Cardiac fibroblast (primary cell): ENCODE measurements around the gene LRP11.
"Not testable (repeated sequence)": the region's sequence is repeated elsewhere in the genome, so short reads cannot be mapped to it uniquely, and the experiment has no call there.

Experiments
- DNase-seq, 2 donors: peaks; one replicate each; pipeline versions ENCODE4 v3.0.0 to v3.0.0-alpha.2; 2010; ENCODE audit warnings: low read depth in 2 of 2
- H3K4me3 ChIP-seq, 2 donors: replicated peaks in 1 of 2; 1 replicate in 1 of 2; 2 replicates in 1 of 2; pipeline ENCODE4 v1.5.1; 2011; ENCODE audit warnings: low read depth in 2 of 2, low read length in 2 of 2, mild to moderate bottlenecking in 2 of 2, moderate library complexity in 1 of 2
- CTCF ChIP-seq: IDR thresholded peaks from one replicate; pipeline ENCODE4 v1.5.1; 2011; ENCODE audit warnings: low read depth, mild to moderate bottlenecking, low read length, inconsistent platforms

The LRP11 gene

GRCh38 chr6:149855040-149855654, 9.0 kb downstream of the LRP11 start:
- peak; percentile 73 to 95 for DNase-seq
- TF ChIP-seq CTCF: no peak
- H3K4me3 ChIP-seq: peak overlapping the region; percentile 2 to 45

- DNase-seq: peak in 1 of 2 donors; percentile 33
- no peak overlapping the region for H3K4me3 ChIP-seq
- no peak for TF ChIP-seq CTCF
Measured at GRCh38 chr6:149854532-149854931, 9.6 kb downstream of the LRP11 start.

GRCh38 chr6:149854017-149854416, 10.1 kb downstream of the LRP11 start:
- not testable (repeated sequence) for H3K4me3 ChIP-seq, DNase-seq

- H3K4me3 ChIP-seq: no peak overlapping the region
- no peak for DNase-seq
- TF ChIP-seq CTCF: no peak
Measured at GRCh38 chr6:149852881-149853280, 11.3 kb downstream of the LRP11 start.

- DNase-seq: peak; percentile 80 to 82
- no peak overlapping the region for H3K4me3 ChIP-seq
- no peak for TF ChIP-seq CTCF
Measured at GRCh38 chr6:149852180-149852579, 12.0 kb downstream of the LRP11 start.

GRCh38 chr6:149851461-149852110, 12.6 kb downstream of the LRP11 start:
- H3K4me3 ChIP-seq: no peak overlapping the region
- DNase-seq: peak; percentile 33 to 73
- TF ChIP-seq CTCF: no peak

- DNase-seq, H3K4me3 ChIP-seq: not testable (repeated sequence)
Measured at GRCh38 chr6:149848343-149848742, 15.8 kb downstream of the LRP11 start.

GRCh38 chr6:149847939-149848267, 16.3 kb downstream of the LRP11 start:
- TF ChIP-seq CTCF: no peak
- no peak for DNase-seq
- H3K4me3 ChIP-seq: no peak overlapping the region
